HepG2 (cell line): ENCODE measurements around the gene TDRD9.

Experiments
- EZH2 ChIP-seq: conservative IDR thresholded peaks from 2 replicates; pipeline ENCODE4 v1.6.1; 2012; ENCODE audit warnings: mild to moderate bottlenecking, low read depth, low read length, moderate library complexity
- GATAD1 ChIP-seq: IDR thresholded peaks from 2 replicates; pipeline ENCODE4 v1.6.1; 2016; ENCODE audit warnings: missing genetic modification reagents, missing compliant biosample characterization
- ZNF766 ChIP-seq: sonication (generic); formaldehyde crosslinking; IDR thresholded peaks from 2 replicates; pipeline ENCODE4 v1.5.0; 2020; ENCODE audit warnings: missing genetic modification reagents, borderline replicate concordance
- TF ChIP-seq, protein P1 (sequence below): sonication (generic); formaldehyde crosslinking; IDR thresholded peaks from 2 replicates; pipeline ENCODE4 v1.4.0; 2020; ENCODE audit warnings: missing genetic modification reagents

DNA sequence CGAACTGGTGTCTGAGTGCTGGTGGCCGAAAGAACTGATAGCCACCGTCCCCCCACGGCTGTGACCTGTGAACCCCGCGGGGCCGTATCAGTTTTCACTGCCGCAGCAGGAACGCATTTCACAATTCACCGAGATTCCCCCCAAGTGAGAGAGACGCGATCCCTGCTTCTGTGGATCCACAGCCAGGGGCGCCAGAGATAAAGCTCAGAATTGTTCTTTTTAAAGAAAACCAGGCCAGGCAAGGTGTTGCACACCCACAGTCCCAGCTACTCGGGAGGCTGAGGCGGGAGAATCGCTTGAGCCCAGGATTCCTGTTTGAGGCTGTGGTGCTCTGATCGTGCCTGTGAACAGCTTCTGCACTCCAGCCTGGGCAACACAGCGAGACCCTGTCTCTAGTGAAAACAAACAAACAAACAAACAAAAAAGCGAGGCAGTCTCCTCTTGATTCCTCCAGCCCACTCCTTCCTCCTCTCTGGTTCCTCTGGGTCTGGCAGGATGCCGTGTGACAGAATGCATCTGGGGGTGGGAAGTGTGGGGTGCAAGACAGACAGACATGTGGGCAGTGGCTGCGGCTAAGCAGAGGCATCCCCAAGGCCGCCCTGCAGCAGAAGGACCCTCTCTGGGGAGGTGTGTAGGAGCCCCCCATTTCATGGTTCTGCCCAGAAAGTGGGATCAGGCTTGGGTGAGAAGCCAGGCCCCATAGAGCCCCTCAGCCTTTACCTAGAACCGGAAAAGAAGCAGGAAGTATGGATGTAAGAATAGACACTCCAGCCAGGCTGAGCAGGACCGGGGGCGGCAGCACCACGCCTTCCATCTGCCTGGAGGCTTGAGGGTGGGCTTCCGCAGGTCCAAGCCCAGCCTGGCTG lies 41.7 kb upstream of the TDRD9 start:
- TF ChIP-seq, protein P1, sequence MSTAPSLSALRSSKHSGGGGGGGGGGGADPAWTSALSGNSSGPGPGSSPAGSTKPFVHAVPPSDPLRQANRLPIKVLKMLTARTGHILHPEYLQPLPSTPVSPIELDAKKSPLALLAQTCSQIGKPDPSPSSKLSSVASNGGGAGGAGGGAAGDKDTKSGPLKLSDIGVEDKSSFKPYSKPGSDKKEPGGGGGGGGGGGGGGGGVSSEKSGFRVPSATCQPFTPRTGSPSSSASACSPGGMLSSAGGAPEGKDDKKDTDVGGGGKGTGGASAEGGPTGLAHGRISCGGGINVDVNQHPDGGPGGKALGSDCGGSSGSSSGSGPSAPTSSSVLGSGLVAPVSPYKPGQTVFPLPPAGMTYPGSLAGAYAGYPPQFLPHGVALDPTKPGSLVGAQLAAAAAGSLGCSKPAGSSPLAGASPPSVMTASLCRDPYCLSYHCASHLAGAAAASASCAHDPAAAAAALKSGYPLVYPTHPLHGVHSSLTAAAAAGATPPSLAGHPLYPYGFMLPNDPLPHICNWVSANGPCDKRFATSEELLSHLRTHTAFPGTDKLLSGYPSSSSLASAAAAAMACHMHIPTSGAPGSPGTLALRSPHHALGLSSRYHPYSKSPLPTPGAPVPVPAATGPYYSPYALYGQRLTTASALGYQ (CRISPR knock-in tag): no peak
- no peak for TF ChIP-seq EZH2
- TF ChIP-seq ZNF766 (CRISPR knock-in tag): no peak
- no peak for TF ChIP-seq GATAD1 (CRISPR knock-in tag)
